H1 (cell line): ENCODE data around the gene UGT1A10.

ENCODE experiments used
- EGR1 ChIP-seq: IDR thresholded peaks from 2 replicates; pipeline ENCODE4 v1.6.1; 2011; ENCODE audit warnings: low read depth, low read length, borderline replicate concordance
- EP300 ChIP-seq, 2 experiments: IDR thresholded peaks; 1 replicate in 1 of 2; 2 replicates in 1 of 2; pipeline ENCODE4 v1.6.1; 2011 to 2012; ENCODE audit warnings: low read depth in 2 of 2, low read length in 2 of 2, mild to moderate bottlenecking in 2 of 2, borderline replicate concordance in 1 of 2, inconsistent platforms in 1 of 2, moderate library complexity in 1 of 2
- POLR2A ChIP-seq, 2 experiments: IDR thresholded peaks; 1 replicate in 1 of 2; 2 replicates in 1 of 2; pipeline ENCODE4 v1.6.1; 2011; ENCODE audit warnings: low read depth in 2 of 2, low read length in 2 of 2, mild to moderate bottlenecking in 2 of 2; ENCODE audit errors: control extremely low read depth in 1 of 2
- RNF2 ChIP-seq: fragments of 200-900, 300-1000 bp; sonication (generic); IDR thresholded peaks from 2 replicates; pipeline ENCODE4 v1.7.1; 2016; ENCODE audit warnings: borderline replicate concordance, low read depth, mild to moderate bottlenecking, antibody characterized with exemption, low read length; ENCODE audit not compliant: poor library complexity, severe bottlenecking; ENCODE audit errors: missing control alignments
- TAF1 ChIP-seq: IDR thresholded peaks from 2 replicates; pipeline ENCODE4 v1.6.1; 2011; ENCODE audit warnings: mild to moderate bottlenecking, low read depth, low read length
- TF ChIP-seq, protein P1 (sequence below), 3 experiments: IDR thresholded peaks; 1 replicate in 2 of 3; 2 replicates in 1 of 3; pipeline versions ENCODE4 v1.5.1 to v1.6.1; 2011; ENCODE audit warnings: low read length in 3 of 3, mild to moderate bottlenecking in 3 of 3, inconsistent platforms in 2 of 3, low read depth in 1 of 3, moderate library complexity in 1 of 3; ENCODE audit not compliant: insufficient read depth in 1 of 3; ENCODE audit errors: control extremely low read depth in 1 of 3

DNA sequence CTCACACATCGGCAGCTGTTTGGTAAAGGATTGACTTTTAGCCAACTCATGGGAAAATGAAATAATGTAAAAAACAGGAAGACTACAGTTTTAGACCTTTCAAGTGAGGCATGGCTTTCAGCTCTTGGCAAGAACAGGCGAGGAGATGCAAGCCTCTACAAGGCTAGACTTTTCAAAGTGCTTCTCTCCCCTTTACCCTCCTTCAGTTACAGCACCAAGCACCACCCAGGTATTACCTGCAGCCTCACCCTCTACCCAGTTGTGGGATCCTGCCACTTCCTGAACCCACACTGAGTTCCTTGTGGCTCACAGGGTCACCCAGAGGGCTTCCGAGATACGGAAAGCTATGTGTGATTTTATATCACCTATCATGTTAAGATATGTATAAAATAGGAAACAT lies 14.7 kb downstream of the UGT1A10 start:
- TF ChIP-seq TAF1, result no peak
- TF ChIP-seq, protein P1, sequence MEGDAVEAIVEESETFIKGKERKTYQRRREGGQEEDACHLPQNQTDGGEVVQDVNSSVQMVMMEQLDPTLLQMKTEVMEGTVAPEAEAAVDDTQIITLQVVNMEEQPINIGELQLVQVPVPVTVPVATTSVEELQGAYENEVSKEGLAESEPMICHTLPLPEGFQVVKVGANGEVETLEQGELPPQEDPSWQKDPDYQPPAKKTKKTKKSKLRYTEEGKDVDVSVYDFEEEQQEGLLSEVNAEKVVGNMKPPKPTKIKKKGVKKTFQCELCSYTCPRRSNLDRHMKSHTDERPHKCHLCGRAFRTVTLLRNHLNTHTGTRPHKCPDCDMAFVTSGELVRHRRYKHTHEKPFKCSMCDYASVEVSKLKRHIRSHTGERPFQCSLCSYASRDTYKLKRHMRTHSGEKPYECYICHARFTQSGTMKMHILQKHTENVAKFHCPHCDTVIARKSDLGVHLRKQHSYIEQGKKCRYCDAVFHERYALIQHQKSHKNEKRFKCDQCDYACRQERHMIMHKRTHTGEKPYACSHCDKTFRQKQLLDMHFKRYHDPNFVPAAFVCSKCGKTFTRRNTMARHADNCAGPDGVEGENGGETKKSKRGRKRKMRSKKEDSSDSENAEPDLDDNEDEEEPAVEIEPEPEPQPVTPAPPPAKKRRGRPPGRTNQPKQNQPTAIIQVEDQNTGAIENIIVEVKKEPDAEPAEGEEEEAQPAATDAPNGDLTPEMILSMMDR (IDR thresholded peaks at IDR 0.05; ENCODE audit: control extremely low read depth in 1 of 3, insufficient read depth in 1 of 3, low read depth in 1 of 3, low read length in 3 of 3), result no peak
- TF ChIP-seq EP300 (IDR thresholded peaks at IDR 0.05; ENCODE audit: borderline replicate concordance in 1 of 2, low read depth in 2 of 2, low read length in 2 of 2), result no peak
- no peak for TF ChIP-seq POLR2A (IDR thresholded peaks at IDR 0.05; ENCODE audit: control extremely low read depth in 1 of 2, low read depth in 2 of 2, low read length in 2 of 2)
- no peak for TF ChIP-seq RNF2
- no peak for TF ChIP-seq EGR1
